Common myeloid progenitor, CD34-positive (primary cell): ENCODE measurements around the gene LMLN.
A peak's percentile ranks its signal among the peaks of the same experiment; 100 is the strongest.

ENCODE experiments used
- CTCF ChIA-PET: fragments of 350-600 bp; sonication (Branson Sonifier 250); formaldehyde crosslinking; loops from one replicate; lab custom pipeline; 2021; ENCODE audit warnings: antibody characterized with exemption; lab: Charles Lee
- POLR2A ChIA-PET: fragments of 350-600 bp; sonication (Branson Sonifier 250); formaldehyde crosslinking; loops from one replicate; lab custom pipeline; 2021; ENCODE audit warnings: antibody characterized with exemption; lab: Charles Lee
- DNase-seq, 3 donors: peaks; one replicate each; pipeline versions ENCODE4 v3.0.0 to v3.0.0-alpha.2; 2013
- H3K27ac ChIP-seq, 2 experiments: 1 replicate in 1 of 2; 2 replicates in 1 of 2; pipeline ENCODE4 v1.7.0; 2013; ENCODE audit warnings: inconsistent platforms in 2 of 2, low read length in 2 of 2, mild to moderate bottlenecking in 2 of 2, low read depth in 1 of 2, moderate library complexity in 1 of 2; ENCODE audit not compliant: severe bottlenecking in 2 of 2, insufficient read depth in 1 of 2, poor library complexity in 1 of 2
- H3K27me3 ChIP-seq, 5 experiments: replicated peaks in 2 of 5; 1 replicate in 3 of 5; 2 replicates in 2 of 5; pipeline versions ENCODE4 v1.6.1 to v1.7.0; 2013; ENCODE audit warnings: low read length in 4 of 5, mild to moderate bottlenecking in 2 of 5, moderate library complexity in 2 of 5, inconsistent platforms in 1 of 5; ENCODE audit not compliant: insufficient read depth in 5 of 5, control insufficient read depth in 4 of 5
- H3K36me3 ChIP-seq, 4 experiments: 1 replicate in 2 of 4; 2 replicates in 2 of 4; pipeline versions ENCODE4 v1.6.1 to v1.7.0; 2013; ENCODE audit warnings: low read length in 3 of 4, control low read depth in 1 of 4, mild to moderate bottlenecking in 1 of 4; ENCODE audit not compliant: control insufficient read depth in 4 of 4, insufficient read depth in 4 of 4
- H3K4me1 ChIP-seq, 4 experiments: 1 replicate in 3 of 4; 2 replicates in 1 of 4; pipeline versions ENCODE4 v1.6.1 to v1.7.1; 2013; ENCODE audit warnings: low read length in 3 of 4, mild to moderate bottlenecking in 3 of 4, control low read depth in 1 of 4, inconsistent platforms in 1 of 4, moderate library complexity in 1 of 4; ENCODE audit not compliant: control insufficient read depth in 4 of 4, insufficient read depth in 4 of 4; ENCODE audit errors: control extremely low read depth in 1 of 4
- H3K4me3 ChIP-seq, 7 experiments: 1 replicate in 4 of 7; 2 replicates in 3 of 7; pipeline versions ENCODE4 v1.5.1 to v1.7.0; 2013; ENCODE audit warnings: mild to moderate bottlenecking in 7 of 7, low read length in 6 of 7, moderate library complexity in 6 of 7, inconsistent platforms in 2 of 7, low read depth in 2 of 7, control low read depth in 1 of 7; ENCODE audit not compliant: insufficient read depth in 4 of 7, control insufficient read depth in 1 of 7; ENCODE audit errors: extremely low read depth in 1 of 7
- H3K9me3 ChIP-seq, 5 experiments: 1 replicate in 4 of 5; 2 replicates in 1 of 5; pipeline versions ENCODE4 v1.6.1 to v1.7.1; 2013; ENCODE audit warnings: low read length in 4 of 5, mild to moderate bottlenecking in 2 of 5, inconsistent platforms in 1 of 5, low read depth in 1 of 5, moderate library complexity in 1 of 5; ENCODE audit not compliant: control insufficient read depth in 4 of 5, insufficient read depth in 2 of 5; ENCODE audit errors: control extremely low read depth in 1 of 5
- whole genome bisulfite sequencing: methylation state at CpG from one replicate; pipeline ENCODE4 v1.1.5; 2013; ENCODE audit not compliant: insufficient coverage; 5-methylcytosine and 5-hydroxymethylcytosine counted together

LMLN gene

DNA sequence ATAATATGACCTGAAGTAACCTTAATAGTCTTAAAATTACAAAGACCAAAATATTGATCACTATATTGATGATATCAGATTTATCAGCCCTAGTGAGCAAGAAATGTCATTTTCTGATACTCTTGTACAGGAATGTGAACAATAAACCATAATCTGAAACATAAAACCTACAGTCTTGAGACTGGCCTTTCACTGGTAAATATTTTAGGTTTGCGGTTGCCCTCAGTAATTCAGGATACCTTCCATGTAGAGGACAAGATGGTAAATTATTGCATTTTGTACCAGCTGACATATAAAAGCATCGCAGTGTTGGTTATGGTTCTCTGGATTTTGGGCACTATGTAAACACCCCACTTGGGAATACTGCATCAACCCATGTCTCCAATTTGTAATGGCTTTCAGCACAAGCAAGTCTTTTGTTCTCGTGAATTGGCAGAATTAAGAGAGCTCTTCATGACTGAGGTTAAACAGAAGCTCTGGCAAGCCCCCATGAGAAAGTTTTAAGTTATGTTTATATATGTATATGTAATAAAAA lies 128.5 kb downstream of the LMLN start:
- WGBS, result no CpG with 5 or more reads among the region's 3 CpGs
- no peak for DNase-seq
- ChIA-PET POLR2A (no interaction called here), CTCF (interaction anchor here (0.8 to 3.7 kb wide), 4 partner anchors 8 to 27 kb away, joined by 3 to 25 read pairs (median 4); no protein-coding TSS in a partner anchor)
- H3K36me3 ChIP-seq, result no peaks in the 10 kb centered on the region
- peaks cover 8 to 63% (median 30%) of the 10 kb centered on the region in 5 experiments for H3K27me3 ChIP-seq
- H3K4me1 ChIP-seq, result no peaks in the 10 kb centered on the region
- H3K27ac ChIP-seq, result no peak overlapping the region
- H3K9me3 ChIP-seq, result no peaks in the 10 kb centered on the region
- H3K4me3 ChIP-seq, result no peak overlapping the region

DNA sequence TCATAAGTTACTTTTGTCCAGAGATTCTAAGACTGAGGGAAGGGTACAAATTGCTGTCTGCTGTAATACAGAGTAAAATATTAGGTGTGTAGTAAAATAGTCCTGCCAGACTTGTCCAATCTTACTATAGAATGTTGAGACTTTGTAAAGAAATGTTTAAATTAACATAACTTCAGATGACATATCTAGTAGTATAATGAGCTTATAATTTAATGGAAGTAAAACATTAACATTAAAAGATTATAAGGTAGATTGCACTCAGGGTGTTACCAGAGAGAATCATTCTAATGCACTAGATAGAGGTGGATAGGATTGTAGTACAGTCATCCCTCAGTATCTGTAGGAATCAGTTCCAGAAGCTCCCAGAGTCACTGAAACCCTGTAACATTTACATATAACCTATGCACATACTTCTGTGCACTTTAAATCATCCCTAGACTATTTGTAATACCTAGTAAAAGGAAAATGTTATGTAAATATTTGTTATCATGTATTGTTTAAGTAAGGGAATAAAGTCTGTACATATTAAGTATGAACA lies 130.8 kb downstream of the LMLN start:
- ChIA-PET CTCF (interaction anchor here (0.9 to 3.7 kb wide), 3 partner anchors 10 to 25 kb away, joined by 3 to 25 read pairs (median 6); no protein-coding TSS in a partner anchor), POLR2A (no interaction called here)
- no peaks in the 10 kb centered on the region for H3K36me3 ChIP-seq
- H3K4me1 ChIP-seq, result no peaks in the 10 kb centered on the region
- peaks cover 8 to 40% (median 20%) of the 10 kb centered on the region in 5 experiments for H3K27me3 ChIP-seq
- H3K9me3 ChIP-seq, result no peaks in the 10 kb centered on the region
- no peak overlapping the region for H3K4me3 ChIP-seq
- DNase-seq, result no peak
- H3K27ac ChIP-seq, result no peak overlapping the region

DNA sequence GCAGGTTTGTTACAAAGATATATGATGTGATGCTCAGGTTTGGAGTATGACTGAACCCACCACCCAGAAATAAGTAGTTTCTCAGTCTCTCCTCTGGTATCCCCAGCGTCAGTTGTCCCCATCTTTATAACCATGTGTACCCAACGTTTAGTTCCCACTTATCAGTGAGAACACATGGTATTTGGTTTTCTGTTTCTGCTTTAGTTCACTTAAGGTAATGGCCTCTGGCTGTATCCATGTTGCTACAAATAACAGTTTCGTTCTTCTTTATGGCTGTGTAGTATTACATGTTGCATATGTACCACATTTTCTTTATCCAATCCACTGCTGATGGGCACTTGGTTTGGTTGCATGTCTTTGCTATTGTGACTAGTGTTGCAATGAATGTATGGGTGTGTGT lies 132.3 kb downstream of the LMLN start:
- no peaks in the 10 kb centered on the region for H3K36me3 ChIP-seq
- H3K4me1 ChIP-seq, result no peaks in the 10 kb centered on the region
- H3K9me3 ChIP-seq, result no peaks in the 10 kb centered on the region
- H3K27me3 ChIP-seq, result peaks cover 5 to 29% (median 16%) of the 10 kb centered on the region in 5 experiments
- WGBS, result 33% methylated on average over 1 of the region's 3 CpGs
- no peak overlapping the region for H3K27ac ChIP-seq
- peak in 2 of 3 donors; percentile 31 to 48 for DNase-seq
- ChIA-PET POLR2A (no interaction called here), CTCF (interaction anchor here (1.4 kb wide), 1 partner anchor 18 kb away, joined by 4 read pairs; no protein-coding TSS in a partner anchor)
- no peak overlapping the region for H3K4me3 ChIP-seq

DNA sequence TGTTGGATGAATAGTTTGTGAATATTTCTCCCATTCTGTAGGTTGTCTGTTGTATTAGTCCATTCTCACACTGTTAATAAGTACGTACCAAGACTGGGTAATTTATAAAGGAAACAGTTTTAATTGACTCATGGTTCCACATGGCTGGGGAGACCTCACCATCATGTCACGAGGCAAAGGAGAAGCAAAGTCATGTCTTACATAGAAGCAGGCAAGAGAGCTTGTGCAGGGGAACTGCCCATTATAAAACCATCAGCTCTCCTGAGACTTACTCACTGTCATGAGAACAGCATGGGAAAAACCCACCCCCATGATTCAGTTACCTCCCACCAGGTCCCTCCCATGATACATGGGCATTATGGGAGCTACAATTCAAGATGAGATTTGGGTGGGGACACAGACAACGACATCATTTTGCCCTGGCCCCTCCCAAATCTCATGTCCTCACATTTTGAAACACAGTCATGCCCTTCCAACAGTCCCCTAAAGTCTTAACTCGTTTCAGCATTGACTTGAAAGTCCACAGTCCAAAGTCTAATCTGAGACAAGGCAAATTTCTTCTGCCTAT lies 133.2 kb downstream of the LMLN start:
- CTCF ChIA-PET, result interaction anchor here (1.4 to 1.9 kb wide), 2 partner anchors 12 to 17 kb away, joined by 4 to 10 read pairs; no protein-coding TSS in a partner anchor

More for the DNA sequence above, 133.2 kb downstream of the LMLN start:
- peak in 1 of 3 donors; percentile 13 for DNase-seq
- POLR2A ChIA-PET, result no interaction called here
- Histone ChIP-seq H3K4me3 (no peak overlapping the region), H3K27me3 (peaks cover 2 to 21% (median 10%) of the 10 kb centered on the region in 5 experiments), H3K36me3 (no peaks in the 10 kb centered on the region), H3K9me3 (no peaks in the 10 kb centered on the region), H3K27ac (no peak overlapping the region), H3K4me1 (no peaks in the 10 kb centered on the region)
- 77% methylated on average over 3 of the region's 4 CpGs for WGBS
